Mucosa of rectum (tissue), 2 donors: ENCODE results near the gene ASB10.

Source experiments
- H3K27ac ChIP-seq, 2 donors: one replicate each; pipeline ENCODE4 v1.7.0; 2013; ENCODE audit warnings: inconsistent platforms in 2 of 2, low read depth in 2 of 2, low read length in 2 of 2
- H3K27me3 ChIP-seq, 2 donors: one replicate each; pipeline ENCODE4 v1.7.0; 2013; ENCODE audit warnings: low read length in 2 of 2; ENCODE audit not compliant: control insufficient read depth in 2 of 2, insufficient read depth in 2 of 2
- H3K36me3 ChIP-seq, 2 donors: one replicate each; pipeline ENCODE4 v1.7.0; 2013; ENCODE audit warnings: low read length in 2 of 2; ENCODE audit not compliant: control insufficient read depth in 2 of 2, insufficient read depth in 2 of 2
- H3K4me1 ChIP-seq, 2 donors: one replicate each; pipeline ENCODE4 v1.7.0; 2013; ENCODE audit warnings: low read length in 2 of 2, mild to moderate bottlenecking in 1 of 2; ENCODE audit not compliant: control insufficient read depth in 2 of 2, insufficient read depth in 2 of 2
- H3K4me3 ChIP-seq, 2 donors: one replicate each; pipeline ENCODE4 v1.7.0; 2013; ENCODE audit warnings: low read length in 2 of 2
- H3K9ac ChIP-seq, 2 donors: one replicate each; pipeline ENCODE4 v1.7.0; 2013; ENCODE audit warnings: low read length in 2 of 2, low read depth in 1 of 2, mild to moderate bottlenecking in 1 of 2
- H3K9me3 ChIP-seq, 2 donors: one replicate each; pipeline ENCODE4 v1.7.0; 2013; ENCODE audit warnings: low read length in 2 of 2; ENCODE audit not compliant: control insufficient read depth in 2 of 2
- donor health status: healthy.
- donor health status: Normal muscosa, but diverticular disease.

ASB10 gene

GRCh38 chr7:151176401-151176800 is 10.6 kb downstream of the ASB10 start:
- Histone ChIP-seq H3K27me3 (peaks cover 11 to 19% of the 10 kb centered on the region in 2 donors), H3K9me3 (no peaks in the 10 kb centered on the region), H3K4me3 (no peak overlapping the region), H3K4me1 (no peaks in the 10 kb centered on the region), H3K27ac (no peak overlapping the region), H3K36me3 (no peaks in the 10 kb centered on the region), H3K9ac (no peak overlapping the region)

GRCh38 chr7:151175793-151176311 is 11.2 kb downstream of the ASB10 start:
- Histone ChIP-seq H3K9ac (no peak overlapping the region), H3K36me3 (no peaks in the 10 kb centered on the region), H3K27me3 (peaks cover 11 to 19% of the 10 kb centered on the region in 2 donors), H3K4me1 (no peaks in the 10 kb centered on the region), H3K27ac (no peak overlapping the region), H3K4me3 (no peak overlapping the region), H3K9me3 (no peaks in the 10 kb centered on the region)

- H3K4me3 ChIP-seq = no peak overlapping the region
- H3K9ac ChIP-seq = no peak overlapping the region
- H3K27ac ChIP-seq = no peak overlapping the region
- peaks cover 12 to 19% of the 10 kb centered on the region in 2 donors for H3K27me3 ChIP-seq
- H3K36me3 ChIP-seq = no peaks in the 10 kb centered on the region
- H3K9me3 ChIP-seq = no peaks in the 10 kb centered on the region
- no peaks in the 10 kb centered on the region for H3K4me1 ChIP-seq
These were observed 11.8 kb downstream of the ASB10 start for GRCh38 chr7:151175047-151175792.

- H3K27ac ChIP-seq = no peak overlapping the region
- peaks cover 19 to 27% of the 10 kb centered on the region in 2 donors for H3K27me3 ChIP-seq
- no peak overlapping the region for H3K4me3 ChIP-seq
These were observed 12.6 kb downstream of the ASB10 start for GRCh38 chr7:151174246-151175046.

GRCh38 chr7:151173386-151174245 is 13.4 kb downstream of the ASB10 start:
- H3K4me1 ChIP-seq = peaks cover 0 to under 1% of the 10 kb centered on the region in 2 donors
- no peaks in the 10 kb centered on the region for H3K36me3 ChIP-seq
- H3K9ac ChIP-seq = no peak overlapping the region
- H3K4me3 ChIP-seq = no peak overlapping the region
- peaks cover 20 to 35% of the 10 kb centered on the region in 2 donors for H3K27me3 ChIP-seq
- no peak overlapping the region for H3K27ac ChIP-seq
- no peaks in the 10 kb centered on the region for H3K9me3 ChIP-seq

More at GRCh38 chr7:151174246-151175046, 12.6 kb downstream of the ASB10 start:
- Histone ChIP-seq H3K36me3 (no peaks in the 10 kb centered on the region), H3K9me3 (no peaks in the 10 kb centered on the region), H3K4me1 (no peaks in the 10 kb centered on the region), H3K9ac (no peak overlapping the region)

GRCh38 chr7:151172273-151173141 is 14.5 kb downstream of the ASB10 start:
- H3K9me3 ChIP-seq = no peaks in the 10 kb centered on the region
- peaks cover 23 to 42% of the 10 kb centered on the region in 2 donors for H3K27me3 ChIP-seq
- H3K9ac ChIP-seq = no peak overlapping the region
- H3K27ac ChIP-seq = no peak overlapping the region
- H3K4me3 ChIP-seq = no peak overlapping the region
- peaks cover 0 to 9% of the 10 kb centered on the region in 2 donors for H3K4me1 ChIP-seq
- H3K36me3 ChIP-seq = no peaks in the 10 kb centered on the region

GRCh38 chr7:151168787-151169162 is 18.3 kb downstream of the ASB10 start:
- peaks cover 48 to 59% of the 10 kb centered on the region in 2 donors for H3K27me3 ChIP-seq

GRCh38 chr7:151168003-151168786 is 18.9 kb downstream of the ASB10 start:
- H3K27ac ChIP-seq = no peak overlapping the region
- H3K27me3 ChIP-seq = peaks cover 49 to 60% of the 10 kb centered on the region in 2 donors
- no peaks in the 10 kb centered on the region for H3K9me3 ChIP-seq
- H3K4me3 ChIP-seq = peak overlapping the region; percentile 13 to 48
- peaks cover 3 to 14% of the 10 kb centered on the region in 2 donors for H3K4me1 ChIP-seq
- H3K36me3 ChIP-seq = no peaks in the 10 kb centered on the region
- peak overlapping the region in 1 of 2 donors; percentile 26 for H3K9ac ChIP-seq

More at GRCh38 chr7:151168787-151169162, 18.3 kb downstream of the ASB10 start:
- Histone ChIP-seq H3K4me1 (peaks cover 3 to 14% of the 10 kb centered on the region in 2 donors), H3K4me3 (no peak overlapping the region), H3K36me3 (no peaks in the 10 kb centered on the region), H3K27ac (no peak overlapping the region), H3K9ac (no peak overlapping the region), H3K9me3 (no peaks in the 10 kb centered on the region)
